WTC11 (cell line): ENCODE results near the gene WFS1. TPM values are rescaled to one million over a fixed set of nuclear protein-coding genes. Genes with fewer than 3 reads are reported as not detected.
A peak's percentile ranks its signal among the peaks of the same experiment; 100 is the strongest.

ENCODE experiments used
- ATAC-seq: fragments of 200-7000 bp; cut with Tn5 transposase; 2 replicates; pipeline ENCODE4 v1.10.0; 2021; ENCODE audit warnings: mild to moderate bottlenecking, moderate library complexity
- CTCF ChIA-PET: fragments of 300-600 bp; sonication (Branson Sonifier 250); formaldehyde crosslinking; loops from one replicate; lab custom pipeline; 2021; ENCODE audit warnings: antibody characterized with exemption; lab: Charles Lee
- POLR2A ChIA-PET: fragments of 350-600 bp; sonication (Branson Sonifier 250); formaldehyde crosslinking; loops from one replicate; lab custom pipeline; 2021; ENCODE audit warnings: antibody characterized with exemption; lab: Charles Lee
- DNase-seq: peaks from one replicate; pipeline ENCODE4 v3.0.0; 2021; ENCODE audit warnings: low spot score
- H3K27ac Mint-ChIP-seq: 2 replicates; pipeline ENCODE4 v1.8.0; 2021; ENCODE audit warnings: mixed read lengths
- H3K27me3 Mint-ChIP-seq: 2 replicates; pipeline ENCODE4 v1.8.0; 2021; ENCODE audit warnings: low read depth, mild to moderate bottlenecking, moderate library complexity, mixed read lengths
- H3K36me3 Mint-ChIP-seq: 2 replicates; pipeline ENCODE4 v1.8.0; 2021; ENCODE audit warnings: mixed read lengths
- H3K4me1 Mint-ChIP-seq: 2 replicates; pipeline ENCODE4 v1.8.0; 2022; ENCODE audit warnings: mixed read lengths
- H3K4me3 Mint-ChIP-seq: 2 replicates; pipeline ENCODE4 v1.8.0; 2021; ENCODE audit warnings: mild to moderate bottlenecking, moderate library complexity, mixed read lengths
- H3K9me3 Mint-ChIP-seq: 2 replicates; pipeline ENCODE4 v1.8.0; 2021; ENCODE audit warnings: mixed read lengths
- ELF4 ChIP-seq: sonication (generic); formaldehyde crosslinking; IDR thresholded peaks from 2 replicates; pipeline ENCODE4 v1.8.1; 2022; ENCODE audit warnings: low read depth, mild to moderate bottlenecking, moderate library complexity, missing genetic modification reagents
- FOXK1 ChIP-seq: sonication (generic); formaldehyde crosslinking; IDR thresholded peaks from 2 replicates; pipeline ENCODE4 v1.8.0; 2022; ENCODE audit warnings: mild to moderate bottlenecking, moderate library complexity, missing genetic modification reagents
- JUN ChIP-seq: sonication (generic); formaldehyde crosslinking; IDR thresholded peaks from 2 replicates; pipeline ENCODE4 v1.8.0; 2023; ENCODE audit warnings: mild to moderate bottlenecking, missing genetic modification reagents
- SMAD3 ChIP-seq: sonication (generic); formaldehyde crosslinking; IDR thresholded peaks from 2 replicates; pipeline ENCODE4 v1.8.0; 2022; ENCODE audit warnings: missing genetic modification reagents, mild to moderate bottlenecking, borderline replicate concordance
- SMAD4 ChIP-seq: sonication (generic); formaldehyde crosslinking; IDR thresholded peaks from 2 replicates; pipeline ENCODE4 v1.8.0; 2022; ENCODE audit warnings: mild to moderate bottlenecking, missing genetic modification reagents
- STAT6 ChIP-seq: sonication (generic); formaldehyde crosslinking; conservative IDR thresholded peaks from 2 replicates; pipeline ENCODE4 v1.8.1; 2023; ENCODE audit warnings: mild to moderate bottlenecking, low read depth, missing genetic modification reagents, moderate library complexity
- ZNF138 ChIP-seq: sonication (generic); formaldehyde crosslinking; conservative IDR thresholded peaks from 2 replicates; pipeline ENCODE4 v1.8.1; 2022; ENCODE audit warnings: mild to moderate bottlenecking, moderate library complexity, missing genetic modification reagents
- ZNF232 ChIP-seq: sonication (generic); formaldehyde crosslinking; IDR thresholded peaks from 2 replicates; pipeline ENCODE4 v1.8.0; 2022; ENCODE audit warnings: mild to moderate bottlenecking, missing genetic modification reagents
- ZNF532 ChIP-seq: fragments of 250-450 bp; sonication (Bioruptor Pico); IDR thresholded peaks from 2 replicates; pipeline ENCODE4 v1.9.0; 2021; ENCODE audit warnings: mild to moderate bottlenecking, borderline replicate concordance
- total RNA-seq: library from RNA; stranded (reverse); gene quantifications from 3 replicates; pipeline ENCODE4 v1.2.3, GENCODE V29; 2021
- TF ChIP-seq, protein P1 (sequence below): sonication (generic); formaldehyde crosslinking; IDR thresholded peaks from 2 replicates; pipeline ENCODE4 v1.8.1; 2022; ENCODE audit warnings: mild to moderate bottlenecking, moderate library complexity, missing genetic modification reagents
- TF ChIP-seq, protein P2 (sequence below): sonication (generic); formaldehyde crosslinking; IDR thresholded peaks from 2 replicates; pipeline ENCODE4 v1.8.1; 2022; ENCODE audit warnings: missing genetic modification reagents, borderline replicate concordance
- TF ChIP-seq, protein P3 (sequence below): sonication (generic); formaldehyde crosslinking; IDR thresholded peaks from 2 replicates; pipeline ENCODE4 v1.8.0; 2023; ENCODE audit warnings: mild to moderate bottlenecking, missing genetic modification reagents
- TF ChIP-seq, protein P4 (sequence below): fragments of 250-450 bp; sonication (Bioruptor Pico); conservative IDR thresholded peaks from 2 replicates; pipeline ENCODE4 v1.9.0; 2021; ENCODE audit warnings: mild to moderate bottlenecking

WFS1 gene
- total RNA-seq, 1 experiment from 2014 or later: 34.7 TPM

GRCh38 chr4:6351246-6352000 is 81.8 kb downstream of the WFS1 start (continued):
- TF ChIP-seq STAT6 (CRISPR knock-in tag): no peak
- TF ChIP-seq ZNF138 (CRISPR knock-in tag): no peak
- TF ChIP-seq ELF4 (CRISPR knock-in tag): no peak
- TF ChIP-seq SMAD3 (CRISPR knock-in tag): no peak
- no peak for TF ChIP-seq JUN (CRISPR knock-in tag)

DNA sequence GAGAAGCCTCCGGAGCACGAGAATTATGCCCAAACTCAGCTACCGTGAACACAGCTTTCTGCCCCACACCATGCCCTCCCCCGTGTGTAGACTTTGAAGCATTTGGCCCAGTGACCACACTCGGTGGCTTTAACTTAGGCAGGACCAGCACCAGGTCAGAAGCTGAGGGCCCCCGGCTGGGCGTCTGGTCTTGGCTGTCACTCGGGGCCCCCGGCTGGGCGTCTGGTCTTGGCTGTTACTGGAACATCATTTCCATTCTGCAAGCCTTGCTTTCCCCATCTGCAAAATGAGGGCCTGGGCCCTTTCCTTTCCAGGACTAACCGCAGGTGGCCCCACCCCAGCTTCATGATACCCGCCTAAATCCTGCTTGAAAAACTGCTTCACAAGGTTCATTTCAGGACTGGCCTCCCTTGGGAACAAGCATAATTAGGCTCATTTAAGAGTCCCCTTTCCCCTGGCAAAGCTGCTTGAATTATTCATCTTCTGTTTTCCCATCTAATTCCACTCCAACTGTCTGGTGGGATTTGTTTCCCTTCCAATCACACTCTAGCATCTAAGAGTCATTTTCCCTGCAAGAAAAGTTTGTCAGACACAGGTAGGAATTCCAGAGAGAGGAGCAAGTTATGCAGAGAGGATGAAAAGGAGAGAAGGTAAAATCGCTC is 82.5 kb downstream of the WFS1 start:
- ATAC-seq: no peak
- CTCF ChIA-PET: interaction anchor here (1.6 kb wide), 1 partner anchor 198 kb away, joined by 5 read pairs; no protein-coding TSS in a partner anchor
- POLR2A ChIA-PET: no interaction called here
- TF ChIP-seq, protein P1, sequence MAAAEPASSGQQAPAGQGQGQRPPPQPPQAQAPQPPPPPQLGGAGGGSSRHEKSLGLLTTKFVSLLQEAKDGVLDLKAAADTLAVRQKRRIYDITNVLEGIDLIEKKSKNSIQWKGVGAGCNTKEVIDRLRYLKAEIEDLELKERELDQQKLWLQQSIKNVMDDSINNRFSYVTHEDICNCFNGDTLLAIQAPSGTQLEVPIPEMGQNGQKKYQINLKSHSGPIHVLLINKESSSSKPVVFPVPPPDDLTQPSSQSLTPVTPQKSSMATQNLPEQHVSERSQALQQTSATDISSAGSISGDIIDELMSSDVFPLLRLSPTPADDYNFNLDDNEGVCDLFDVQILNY (CRISPR knock-in tag): no peak
- TF ChIP-seq ZNF232 (CRISPR knock-in tag): no peak
- TF ChIP-seq, protein P2, sequence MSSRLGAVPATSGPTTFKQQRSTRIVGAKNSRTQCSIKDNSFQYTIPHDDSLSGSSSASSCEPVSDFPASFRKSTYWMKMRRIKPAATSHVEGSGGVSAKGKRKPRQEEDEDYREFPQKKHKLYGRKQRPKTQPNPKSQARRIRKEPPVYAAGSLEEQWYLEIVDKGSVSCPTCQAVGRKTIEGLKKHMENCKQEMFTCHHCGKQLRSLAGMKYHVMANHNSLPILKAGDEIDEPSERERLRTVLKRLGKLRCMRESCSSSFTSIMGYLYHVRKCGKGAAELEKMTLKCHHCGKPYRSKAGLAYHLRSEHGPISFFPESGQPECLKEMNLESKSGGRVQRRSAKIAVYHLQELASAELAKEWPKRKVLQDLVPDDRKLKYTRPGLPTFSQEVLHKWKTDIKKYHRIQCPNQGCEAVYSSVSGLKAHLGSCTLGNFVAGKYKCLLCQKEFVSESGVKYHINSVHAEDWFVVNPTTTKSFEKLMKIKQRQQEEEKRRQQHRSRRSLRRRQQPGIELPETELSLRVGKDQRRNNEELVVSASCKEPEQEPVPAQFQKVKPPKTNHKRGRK (CRISPR knock-in tag): no peak
- no peak for TF ChIP-seq FOXK1 (CRISPR knock-in tag)
- TF ChIP-seq, protein P3, sequence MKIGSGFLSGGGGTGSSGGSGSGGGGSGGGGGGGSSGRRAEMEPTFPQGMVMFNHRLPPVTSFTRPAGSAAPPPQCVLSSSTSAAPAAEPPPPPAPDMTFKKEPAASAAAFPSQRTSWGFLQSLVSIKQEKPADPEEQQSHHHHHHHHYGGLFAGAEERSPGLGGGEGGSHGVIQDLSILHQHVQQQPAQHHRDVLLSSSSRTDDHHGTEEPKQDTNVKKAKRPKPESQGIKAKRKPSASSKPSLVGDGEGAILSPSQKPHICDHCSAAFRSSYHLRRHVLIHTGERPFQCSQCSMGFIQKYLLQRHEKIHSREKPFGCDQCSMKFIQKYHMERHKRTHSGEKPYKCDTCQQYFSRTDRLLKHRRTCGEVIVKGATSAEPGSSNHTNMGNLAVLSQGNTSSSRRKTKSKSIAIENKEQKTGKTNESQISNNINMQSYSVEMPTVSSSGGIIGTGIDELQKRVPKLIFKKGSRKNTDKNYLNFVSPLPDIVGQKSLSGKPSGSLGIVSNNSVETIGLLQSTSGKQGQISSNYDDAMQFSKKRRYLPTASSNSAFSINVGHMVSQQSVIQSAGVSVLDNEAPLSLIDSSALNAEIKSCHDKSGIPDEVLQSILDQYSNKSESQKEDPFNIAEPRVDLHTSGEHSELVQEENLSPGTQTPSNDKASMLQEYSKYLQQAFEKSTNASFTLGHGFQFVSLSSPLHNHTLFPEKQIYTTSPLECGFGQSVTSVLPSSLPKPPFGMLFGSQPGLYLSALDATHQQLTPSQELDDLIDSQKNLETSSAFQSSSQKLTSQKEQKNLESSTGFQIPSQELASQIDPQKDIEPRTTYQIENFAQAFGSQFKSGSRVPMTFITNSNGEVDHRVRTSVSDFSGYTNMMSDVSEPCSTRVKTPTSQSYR (CRISPR knock-in tag): no peak
- TF ChIP-seq, protein P4, sequence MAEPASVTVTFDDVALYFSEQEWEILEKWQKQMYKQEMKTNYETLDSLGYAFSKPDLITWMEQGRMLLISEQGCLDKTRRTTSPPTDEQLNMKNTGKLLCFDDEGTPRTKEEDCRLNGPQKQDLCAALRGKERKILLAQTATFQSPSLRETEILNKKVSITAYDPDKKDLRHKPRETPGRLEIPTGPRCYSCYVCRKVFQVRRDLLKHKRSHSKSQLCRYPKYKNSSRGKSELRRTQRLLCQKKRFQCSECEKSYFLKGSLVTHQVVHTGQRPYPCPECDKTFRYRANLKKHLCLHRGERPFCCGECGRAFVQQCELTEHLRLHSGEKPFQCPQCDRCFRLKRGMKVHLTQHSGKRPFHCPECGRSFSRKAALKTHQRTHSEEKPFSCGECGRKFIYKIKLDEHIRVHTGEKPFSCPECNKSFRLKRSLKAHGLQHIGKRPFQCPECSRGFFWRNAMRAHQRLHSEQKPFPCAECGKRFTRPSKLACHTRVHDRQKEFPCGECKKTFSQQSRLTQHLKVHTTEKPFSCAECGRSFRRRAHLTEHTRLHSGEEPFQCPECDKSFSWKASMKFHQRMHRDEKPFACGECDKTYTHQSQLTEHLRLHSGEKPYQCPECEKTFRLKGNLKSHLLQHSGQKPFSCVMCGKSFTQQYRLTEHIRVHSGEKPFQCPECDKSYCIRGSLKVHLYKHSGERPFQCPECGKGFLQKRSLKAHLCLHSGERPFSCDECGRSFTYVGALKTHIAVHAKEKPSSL (CRISPR knock-in tag): no peak
- TF ChIP-seq SMAD4 (CRISPR knock-in tag): no peak
- no peak for TF ChIP-seq ZNF532 (CRISPR knock-in tag)
- TF ChIP-seq STAT6 (CRISPR knock-in tag): no peak

More for the DNA sequence above, 82.5 kb downstream of the WFS1 start:
- no peaks in the 10 kb centered on the region for H3K9me3 Mint-ChIP-seq
- H3K27me3 Mint-ChIP-seq: no peaks in the 10 kb centered on the region
- no peak for DNase-seq
- H3K36me3 Mint-ChIP-seq: no peaks in the 10 kb centered on the region
- H3K27ac Mint-ChIP-seq: peak overlapping the region; percentile 34; the same call in 1 of the 2 replicates
- H3K4me3 Mint-ChIP-seq: no peak overlapping the region
- no peaks in the 10 kb centered on the region for H3K4me1 Mint-ChIP-seq
